LNCaP clone FGC (cell line): Measurements from ENCODE around the gene PLAU.
"Not testable (repeated sequence)": the region's sequence is repeated elsewhere in the genome, so short reads cannot be mapped to it uniquely, and the experiment has no call there.

Experiments used
- DNase-seq: peaks from one replicate; pipeline ENCODE4 v3.0.0-alpha.2; 2011; ENCODE audit warnings: low read depth
- H3K4me3 ChIP-seq: 2 replicates; pipeline ENCODE4 v1.5.1; 2011; ENCODE audit warnings: mild to moderate bottlenecking, low read depth, low read length, control low read depth
- CTCF ChIP-seq: IDR thresholded peaks from 2 replicates; pipeline ENCODE4 v1.5.1; 2012; ENCODE audit warnings: mild to moderate bottlenecking; ENCODE audit not compliant: control insufficient read depth, insufficient read depth; ENCODE audit errors: extremely low read depth

Gene PLAU

DNA sequence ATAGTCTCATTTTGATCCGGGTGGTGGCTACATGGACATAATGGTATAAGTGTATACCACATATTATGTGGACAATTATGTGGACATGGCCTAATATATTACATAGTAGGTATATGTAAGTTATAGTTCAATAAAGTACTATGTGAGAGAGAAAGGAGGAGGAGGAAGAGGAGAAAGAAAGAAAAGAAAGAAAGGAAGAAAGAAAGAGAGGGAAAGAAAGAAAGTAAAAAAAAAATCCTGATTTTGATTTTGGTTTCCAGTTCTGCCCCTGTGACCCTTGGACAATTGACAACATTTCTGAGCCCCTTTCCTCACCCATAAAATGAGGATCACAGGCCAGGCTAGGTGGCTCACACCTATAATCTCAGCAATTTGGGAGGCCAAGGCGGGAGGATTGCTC lies 44.8 kb downstream of the PLAU start:
- H3K4me3 ChIP-seq: no peak overlapping the region
- TF ChIP-seq CTCF: no peak
- DNase-seq: no peak

- TF ChIP-seq CTCF: no peak
- DNase-seq: no peak
- H3K4me3 ChIP-seq: no peak overlapping the region
These were observed 45.8 kb downstream of the PLAU start for GRCh38 chr10:73956476-73957359.

DNA sequence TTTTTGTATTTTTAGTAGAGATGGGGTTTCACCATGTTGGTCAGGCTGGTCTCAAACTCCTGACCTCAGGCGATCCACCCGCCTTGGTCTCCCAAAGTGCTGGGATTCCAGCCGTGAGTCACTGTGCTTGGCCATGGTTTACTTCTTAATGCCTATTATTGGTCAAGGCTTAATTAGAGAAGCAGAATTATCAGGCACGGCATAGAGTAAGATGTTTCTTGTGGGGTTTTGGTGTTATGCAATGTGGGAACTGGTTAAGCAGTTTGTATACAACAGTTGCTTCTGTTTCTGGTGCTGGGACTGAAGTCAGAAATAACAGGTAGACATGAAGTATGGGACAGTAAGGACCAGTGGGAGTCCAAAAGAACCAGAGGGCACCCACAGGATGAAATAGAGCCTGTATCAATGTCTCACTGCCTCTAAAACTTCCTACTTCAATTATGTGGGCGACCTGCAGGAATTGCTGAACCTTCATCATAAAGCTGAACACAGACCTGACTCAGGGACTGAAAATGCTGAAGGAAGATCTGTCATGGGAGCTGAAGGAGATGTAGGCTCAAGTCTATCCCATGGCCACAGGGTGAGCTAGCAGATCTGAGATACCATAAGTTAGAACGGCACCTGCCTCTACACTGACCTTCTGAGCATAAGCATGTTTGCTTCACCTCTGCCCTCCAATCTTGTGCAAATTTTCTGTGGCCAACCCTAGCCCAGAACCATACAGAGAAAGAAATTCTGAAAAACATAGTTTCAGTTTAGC lies 48.7 kb downstream of the PLAU start:
- no peak overlapping the region for H3K4me3 ChIP-seq
- no peak for TF ChIP-seq CTCF
- no peak for DNase-seq

DNA sequence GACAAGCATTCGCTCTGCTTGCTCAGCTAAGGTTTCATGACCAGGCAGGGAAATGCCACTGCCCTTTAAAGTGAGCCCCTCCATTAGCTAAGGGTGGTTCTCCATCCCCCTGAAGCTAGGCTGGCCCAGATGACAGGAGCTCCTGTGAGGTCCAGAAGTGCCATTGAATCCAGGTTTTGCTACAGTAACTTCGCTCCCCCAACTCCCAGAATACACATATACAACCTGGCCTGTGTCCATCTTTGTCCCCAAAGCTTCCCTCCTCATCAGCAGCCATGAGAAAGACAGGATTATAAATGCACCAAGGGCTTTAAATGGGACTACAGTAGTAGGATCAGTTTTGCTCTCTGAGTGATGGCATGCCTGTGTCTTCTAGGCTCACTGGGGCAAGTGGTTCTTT lies 51.5 kb downstream of the PLAU start:
- H3K4me3 ChIP-seq: no peak overlapping the region

DNA sequence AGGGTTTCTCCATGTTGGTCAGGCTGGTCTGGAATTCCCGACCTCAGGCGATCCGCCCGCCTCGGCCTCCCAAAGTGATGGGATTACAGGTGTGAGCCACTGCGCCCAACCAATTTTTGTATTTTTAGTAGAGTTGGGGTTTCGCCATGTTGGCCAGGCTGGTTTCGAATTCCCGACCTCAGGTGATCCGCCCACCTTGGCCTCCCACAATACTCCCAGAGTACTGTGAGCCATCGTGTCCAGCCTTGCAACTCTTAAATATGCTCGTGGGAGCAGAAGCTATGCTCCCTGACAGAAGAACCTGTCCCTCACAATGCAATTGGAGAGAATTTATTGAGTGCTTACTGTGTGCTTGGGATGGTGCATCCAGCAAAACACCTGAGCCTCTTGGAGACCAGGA lies 52.6 kb downstream of the PLAU start:
- DNase-seq, H3K4me3 ChIP-seq: not testable (repeated sequence)

More for the DNA sequence above, 51.5 kb downstream of the PLAU start:
- TF ChIP-seq CTCF: no peak
- DNase-seq: no peak

DNA sequence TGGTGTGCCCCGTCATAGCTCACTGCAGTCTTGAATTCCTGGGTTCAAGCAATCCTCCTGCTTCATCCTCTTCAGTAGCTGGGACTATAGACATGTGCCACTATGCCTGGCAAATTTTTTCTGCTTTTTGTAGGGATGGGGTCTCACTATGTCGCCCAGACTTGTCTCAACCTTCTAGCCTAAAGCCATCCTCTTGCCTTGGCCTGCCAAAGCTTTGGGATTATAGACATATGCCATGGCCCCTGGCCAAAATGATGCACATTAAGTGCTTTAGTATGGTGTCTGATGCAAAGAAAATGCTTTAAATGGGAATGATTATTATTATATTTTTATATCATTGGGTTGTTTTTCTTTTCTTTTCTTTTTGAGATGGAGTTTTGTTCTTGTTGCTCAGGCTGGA lies 53.8 kb downstream of the PLAU start:
- no peak overlapping the region for H3K4me3 ChIP-seq
- no peak for DNase-seq
- TF ChIP-seq CTCF: no peak

- DNase-seq, H3K4me3 ChIP-seq: not testable (repeated sequence)
These were observed 54.4 kb downstream of the PLAU start for GRCh38 chr10:73965267-73965889.
